Myometrial cell (primary cell): ENCODE measurements around the gene RNU2-1. TPM values are rescaled to one million over a fixed set of nuclear protein-coding genes. Genes with fewer than 3 reads are reported as not detected.

Source experiments
- total RNA-seq: library from RNA; depleted of rRNA; stranded (reverse); fragments of >200 nt; gene quantifications from 2 replicates; pipeline ENCODE4 v1.2.3, GENCODE V29; 2015

Gene RNU2-1
- not detected in 2 replicates for total RNA-seq

DNA sequence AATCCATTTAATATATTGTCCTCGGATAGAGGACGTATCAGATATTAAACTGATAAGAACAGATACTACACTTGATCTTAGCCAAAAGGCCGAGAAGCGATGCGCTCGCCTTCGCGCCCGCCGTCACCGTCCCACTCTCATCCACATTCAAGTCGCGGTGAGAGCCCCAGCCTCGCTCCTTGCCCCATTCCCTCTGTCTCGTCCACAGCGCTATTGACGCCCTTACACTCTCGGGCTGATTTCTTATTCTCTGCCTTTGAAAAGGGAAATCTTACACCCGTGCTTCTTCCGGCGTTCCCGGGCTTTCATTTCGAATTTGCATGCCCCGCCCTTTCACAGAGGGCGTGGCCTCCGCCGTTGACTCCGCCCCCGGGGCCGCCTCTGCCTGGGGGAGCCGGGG is at the start of gene RNU2-1:
Gene RNU2-1, minus strand, starts transcription at position 101 of the 400 bp plus-strand sequence.

GRCh38 chr17:43228020-43228782 is 5.6 kb downstream of the RNU2-1 start, which contains the start of gene CCDC200:
Gene CCDC200, minus strand, starts transcription at chr17:43228623. Its CDS starts 69 bp downstream, at chr17:43228554.

GRCh38 chr17:43211480-43212402 is 22.0 kb downstream of the RNU2-1 start, which contains the start of gene TMEM106A:
Gene TMEM106A, plus strand, starts transcription at chr17:43211875. Its CDS starts 1,167 bp downstream, at chr17:43213042.

Other genes starting within 250 kb of the RNU2-1 start
- 1,299 and 1,434 TPM in 2 replicates for gene RPL27, start 235.6 kb downstream of the RNU2-1 start, total RNA-seq
- gene IFI35, start 227.2 kb downstream of the RNU2-1 start, total RNA-seq = 50.7 and 79.6 TPM in 2 replicates
- 161 and 164 TPM in 2 replicates for gene VAT1, start 211.6 kb downstream of the RNU2-1 start, total RNA-seq
- gene RND2, start 208.7 kb downstream of the RNU2-1 start, total RNA-seq = 0.71 and 1.2 TPM in 2 replicates
- 20.2 and 22.5 TPM in 2 replicates for gene BRCA1, start 108.6 kb downstream of the RNU2-1 start, total RNA-seq
- 68.6 and 87.7 TPM in 2 replicates for gene NBR1, start 62.8 kb downstream of the RNU2-1 start, total RNA-seq
- gene TMEM106A, start 22.1 kb downstream of the RNU2-1 start, total RNA-seq = 7.1 and 7.5 TPM in 2 replicates
- not detected in 2 replicates for gene CCDC200, start 5.4 kb downstream of the RNU2-1 start, total RNA-seq
- 4.9 and 6.7 TPM in 2 replicates for gene ARL4D, start 165.0 kb upstream of the RNU2-1 start, total RNA-seq
- 23.6 and 34.7 TPM in 2 replicates for gene DHX8, start 250.0 kb upstream of the RNU2-1 start, total RNA-seq